ENCODE results near the gene POLR1E.
"Not testable (repeated sequence)": the region's sequence is repeated elsewhere in the genome, so short reads cannot be mapped to it uniquely, and the experiment has no call there.

POLR1E gene

DNA sequence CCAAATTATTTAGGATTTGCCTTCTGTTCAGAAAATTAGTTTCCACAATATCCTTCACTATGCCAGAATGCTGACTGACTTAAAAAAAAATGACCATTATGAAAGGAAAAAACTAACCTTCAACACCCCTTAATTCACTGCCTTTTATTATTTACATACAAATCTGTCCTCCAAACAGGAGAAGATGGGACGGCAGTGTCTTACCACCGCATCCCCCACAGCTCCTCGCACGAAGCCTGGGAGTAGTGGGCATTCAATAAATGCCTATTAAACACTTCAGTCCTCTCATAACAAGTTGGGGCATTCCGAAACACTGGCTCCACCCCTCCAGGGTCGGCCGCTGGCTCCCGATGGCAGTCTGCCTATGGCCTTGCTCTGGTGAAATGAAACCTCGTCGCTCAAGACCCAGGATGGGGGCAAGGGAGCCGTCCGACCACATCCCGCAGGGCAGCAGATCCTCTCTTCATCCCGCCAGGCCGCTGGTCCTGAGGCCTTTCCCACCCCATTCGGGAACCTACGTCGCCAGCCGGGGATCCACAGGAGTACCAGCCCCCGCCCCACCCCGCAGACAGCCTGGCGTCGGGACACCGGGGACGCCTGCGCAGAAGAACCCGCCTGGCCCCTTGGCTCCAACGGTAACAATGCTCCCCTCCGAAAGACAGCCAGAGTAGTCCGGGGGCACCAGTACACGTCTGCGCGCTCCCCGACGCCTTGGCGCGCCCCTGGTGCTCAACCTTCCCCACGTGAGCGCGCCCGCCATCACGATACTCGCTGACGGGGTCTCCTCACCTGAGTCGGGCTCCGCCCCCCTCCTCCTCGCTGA lies 21.1 kb upstream of the POLR1E start:
- Histone ChIP-seq H3K9me3 (ENCODE audit: control insufficient read depth in 2 of 2, low read length in 2 of 2) (no peaks in the 10 kb centered on the region), H3K36me3 (ENCODE audit: control insufficient read depth in 2 of 2, insufficient read depth in 2 of 2, low read length in 2 of 2) (no peaks in the 10 kb centered on the region), H3K9ac (ENCODE audit: low read length in 2 of 2) (peak overlapping the region; percentile 97 to 99), H3K27me3 (ENCODE audit: control insufficient read depth in 1 of 2, insufficient read depth in 2 of 2, low read length in 2 of 2) (no peaks in the 10 kb centered on the region), H3K4me1 (ENCODE audit: control insufficient read depth, insufficient read depth, low read length) (peaks cover 26% of the 10 kb centered on the region), H3K27ac (ENCODE audit: low read length) (peak overlapping the region; percentile 96), H3K4me3 (ENCODE audit: low read length in 2 of 2) (peak overlapping the region; percentile 95 to 99)

- peak within 1 kb of the TSS; percentile 97 to 99 for H3K9ac ChIP-seq (ENCODE audit: low read length in 2 of 2)
- peak within 1 kb of the TSS; percentile 95 to 99 for H3K4me3 ChIP-seq (ENCODE audit: low read length in 2 of 2)
- H3K36me3 ChIP-seq (ENCODE audit: control insufficient read depth in 2 of 2, insufficient read depth in 2 of 2, low read length in 2 of 2), result no peaks in the 10 kb centered on the region
- H3K27ac ChIP-seq (ENCODE audit: low read length), result peak within 1 kb of the TSS; percentile 96
- H3K4me1 ChIP-seq (ENCODE audit: control insufficient read depth, insufficient read depth, low read length), result peaks cover 26% of the 10 kb centered on the region
- no peaks in the 10 kb centered on the region for H3K9me3 ChIP-seq (ENCODE audit: control insufficient read depth in 2 of 2, low read length in 2 of 2)
- H3K27me3 ChIP-seq (ENCODE audit: control insufficient read depth in 1 of 2, insufficient read depth in 2 of 2, low read length in 2 of 2), result no peaks in the 10 kb centered on the region
These were observed 20.3 kb upstream of the POLR1E start, which contains the start of gene ZBTB5 for GRCh38 chr9:37465249-37466036. Gene ZBTB5 (minus strand): TSS chr9:37465450. CDS start chr9:37442551, 22,899 bp downstream.

GRCh38 chr9:37466037-37466709 lies 19.6 kb upstream of the POLR1E start:
- Histone ChIP-seq H3K9ac (ENCODE audit: low read length in 2 of 2) (peak overlapping the region; percentile 70 to 80), H3K36me3 (ENCODE audit: control insufficient read depth in 2 of 2, insufficient read depth in 2 of 2, low read length in 2 of 2) (no peaks in the 10 kb centered on the region), H3K4me1 (ENCODE audit: control insufficient read depth, insufficient read depth, low read length) (peaks cover 26% of the 10 kb centered on the region), H3K9me3 (ENCODE audit: control insufficient read depth in 2 of 2, low read length in 2 of 2) (no peaks in the 10 kb centered on the region), H3K27ac (ENCODE audit: low read length) (peak overlapping the region; percentile 96), H3K4me3 (ENCODE audit: low read length in 2 of 2) (peak overlapping the region; percentile 80 to 86), H3K27me3 (ENCODE audit: control insufficient read depth in 1 of 2, insufficient read depth in 2 of 2, low read length in 2 of 2) (no peaks in the 10 kb centered on the region)

DNA sequence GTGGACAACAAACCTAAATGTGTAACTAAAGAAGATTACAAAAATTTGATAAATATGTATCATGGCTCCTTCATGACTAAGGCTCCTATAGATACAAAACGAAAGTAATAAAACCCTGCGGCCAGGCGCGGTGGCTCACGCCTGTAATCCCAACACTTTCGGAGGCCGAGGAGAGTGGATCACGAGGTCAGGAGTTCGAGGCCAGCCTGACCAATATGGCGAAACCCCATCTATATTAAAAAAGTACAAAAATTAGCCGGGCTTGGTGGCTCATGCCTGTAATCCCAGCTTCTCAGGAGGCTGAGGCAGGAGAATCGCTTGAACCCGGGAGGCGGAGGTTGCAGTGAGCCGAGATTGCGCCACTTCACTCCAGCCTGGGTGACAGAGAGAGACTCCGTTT lies 18.2 kb upstream of the POLR1E start:
- not testable (repeated sequence) for H3K4me3 ChIP-seq (ENCODE audit: low read length in 2 of 2); H3K36me3 ChIP-seq (ENCODE audit: control insufficient read depth in 2 of 2, insufficient read depth in 2 of 2, low read length in 2 of 2); H3K27me3 ChIP-seq (ENCODE audit: control insufficient read depth in 1 of 2, insufficient read depth in 2 of 2, low read length in 2 of 2); H3K9ac ChIP-seq (ENCODE audit: low read length in 2 of 2); H3K27ac ChIP-seq (ENCODE audit: low read length); H3K9me3 ChIP-seq (ENCODE audit: control insufficient read depth in 2 of 2, low read length in 2 of 2)
- H3K4me1 ChIP-seq (ENCODE audit: control insufficient read depth, insufficient read depth, low read length), result peaks cover 24% of the 10 kb centered on the region

DNA sequence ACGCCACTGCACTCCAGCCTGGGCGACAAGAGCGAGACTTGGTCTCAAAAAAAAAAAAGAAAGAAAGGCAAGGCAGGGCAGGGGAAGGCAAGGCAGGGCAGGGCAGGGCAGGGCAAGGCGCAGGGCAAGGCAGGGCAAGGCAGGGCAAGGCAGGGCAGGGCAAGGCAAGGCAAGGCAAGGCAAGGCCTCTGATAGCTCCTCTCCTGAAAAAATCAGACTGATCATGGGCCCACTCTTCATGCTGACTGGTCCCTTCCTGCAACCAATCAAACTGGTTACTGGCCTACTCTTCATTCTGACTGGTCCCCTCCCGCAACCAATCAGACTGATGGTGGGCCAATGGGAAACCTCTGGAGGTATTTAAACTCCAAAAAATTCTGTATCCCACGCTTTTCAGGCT lies 17.1 kb upstream of the POLR1E start:
- no peaks in the 10 kb centered on the region for H3K27me3 ChIP-seq (ENCODE audit: control insufficient read depth in 1 of 2, insufficient read depth in 2 of 2, low read length in 2 of 2)
- H3K4me3 ChIP-seq (ENCODE audit: low read length in 2 of 2), result no peak overlapping the region
- no peaks in the 10 kb centered on the region for H3K36me3 ChIP-seq (ENCODE audit: control insufficient read depth in 2 of 2, insufficient read depth in 2 of 2, low read length in 2 of 2)
- no peak overlapping the region for H3K27ac ChIP-seq (ENCODE audit: low read length)
- no peak overlapping the region for H3K9ac ChIP-seq (ENCODE audit: low read length in 2 of 2)
- no peaks in the 10 kb centered on the region for H3K9me3 ChIP-seq (ENCODE audit: control insufficient read depth in 2 of 2, low read length in 2 of 2)
- H3K4me1 ChIP-seq (ENCODE audit: control insufficient read depth, insufficient read depth, low read length), result peaks cover 16% of the 10 kb centered on the region

DNA sequence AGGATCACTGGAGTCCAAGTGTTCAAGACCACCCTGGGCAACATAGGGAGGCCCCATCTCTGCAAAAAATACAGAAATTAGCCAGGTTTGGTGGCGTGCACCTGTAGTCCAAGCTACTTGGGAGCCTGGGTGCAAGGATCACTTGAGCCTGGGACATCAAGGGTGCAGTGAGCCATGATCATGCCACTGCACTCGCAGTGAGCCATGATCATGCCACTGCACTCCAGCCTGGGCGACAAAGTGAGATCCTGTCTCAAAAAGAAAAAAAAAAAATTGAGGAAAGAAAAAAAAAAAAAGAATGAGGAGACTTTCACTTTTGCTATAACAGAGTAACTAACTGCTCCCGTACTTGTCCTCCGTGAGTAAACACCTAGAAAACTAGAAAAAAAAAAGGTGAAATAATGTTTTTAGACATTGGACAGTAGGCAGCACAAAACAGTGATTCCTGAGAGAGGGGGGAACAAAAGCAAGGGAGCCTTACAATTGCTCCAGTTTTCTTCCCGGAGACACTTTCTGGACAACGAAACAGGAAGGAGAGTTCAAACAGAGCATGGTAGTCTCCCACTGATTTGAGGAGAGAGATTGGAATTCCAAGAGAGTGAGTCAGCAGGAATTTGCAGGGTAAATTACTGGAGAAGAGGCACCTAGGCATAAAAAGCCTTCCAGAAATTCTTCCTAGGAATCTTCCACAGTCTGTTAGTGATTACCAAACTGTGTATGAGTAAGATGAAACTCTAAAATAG lies 13.6 kb upstream of the POLR1E start:
- Histone ChIP-seq H3K36me3 (ENCODE audit: control insufficient read depth in 2 of 2, insufficient read depth in 2 of 2, low read length in 2 of 2) (no peaks in the 10 kb centered on the region), H3K27me3 (ENCODE audit: control insufficient read depth in 1 of 2, insufficient read depth in 2 of 2, low read length in 2 of 2) (no peaks in the 10 kb centered on the region), H3K4me3 (ENCODE audit: low read length in 2 of 2) (peak overlapping the region; percentile 50 to 64), H3K27ac (ENCODE audit: low read length) (peak overlapping the region; percentile 26), H3K9ac (ENCODE audit: low read length in 2 of 2) (peak overlapping the region; percentile 43 to 57), H3K4me1 (ENCODE audit: control insufficient read depth, insufficient read depth, low read length) (no peaks in the 10 kb centered on the region), H3K9me3 (ENCODE audit: control insufficient read depth in 2 of 2, low read length in 2 of 2) (peaks cover 0 to 3% of the 10 kb centered on the region in 2 donors)

GRCh38 chr9:37473982-37474381 lies 11.8 kb upstream of the POLR1E start:
- H3K9me3 ChIP-seq (ENCODE audit: control insufficient read depth in 2 of 2, low read length in 2 of 2); H3K36me3 ChIP-seq (ENCODE audit: control insufficient read depth in 2 of 2, insufficient read depth in 2 of 2, low read length in 2 of 2); H3K4me1 ChIP-seq (ENCODE audit: control insufficient read depth, insufficient read depth, low read length); H3K9ac ChIP-seq (ENCODE audit: low read length in 2 of 2); H3K27ac ChIP-seq (ENCODE audit: low read length); H3K4me3 ChIP-seq (ENCODE audit: low read length in 2 of 2); H3K27me3 ChIP-seq (ENCODE audit: control insufficient read depth in 1 of 2, insufficient read depth in 2 of 2, low read length in 2 of 2): not testable (repeated sequence)

DNA sequence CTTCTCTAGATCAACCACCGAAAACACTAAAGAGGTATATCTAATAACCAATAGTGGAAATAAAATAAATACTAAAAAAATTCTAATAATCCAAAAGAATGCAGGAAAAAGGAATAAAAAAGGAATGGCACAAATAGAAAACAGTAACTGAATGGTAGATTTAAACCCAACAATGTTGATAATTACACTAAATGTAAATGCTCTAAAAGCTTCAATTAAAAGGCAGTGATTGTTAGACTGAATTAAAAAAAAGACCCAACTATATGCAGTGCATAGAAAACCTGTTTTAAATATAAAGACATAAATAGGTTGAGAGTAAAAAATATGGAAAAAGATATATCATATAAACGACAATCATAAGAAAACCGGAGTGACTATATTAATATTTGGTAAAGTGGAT lies 11.3 kb upstream of the POLR1E start:
- Histone ChIP-seq H3K36me3 (ENCODE audit: control insufficient read depth in 2 of 2, insufficient read depth in 2 of 2, low read length in 2 of 2) (no peaks in the 10 kb centered on the region), H3K9ac (ENCODE audit: low read length in 2 of 2) (no peak overlapping the region), H3K27me3 (ENCODE audit: control insufficient read depth in 1 of 2, insufficient read depth in 2 of 2, low read length in 2 of 2) (no peaks in the 10 kb centered on the region), H3K27ac (ENCODE audit: low read length) (no peak overlapping the region), H3K4me1 (ENCODE audit: control insufficient read depth, insufficient read depth, low read length) (no peaks in the 10 kb centered on the region), H3K4me3 (ENCODE audit: low read length in 2 of 2) (no peak overlapping the region), H3K9me3 (ENCODE audit: control insufficient read depth in 2 of 2, low read length in 2 of 2) (peaks cover 0 to 3% of the 10 kb centered on the region in 2 donors)

GRCh38 chr9:37476930-37477329 lies 8.8 kb upstream of the POLR1E start:
- Histone ChIP-seq H3K9me3 (ENCODE audit: control insufficient read depth in 2 of 2, low read length in 2 of 2) (peaks cover 0 to 3% of the 10 kb centered on the region in 2 donors), H3K36me3 (ENCODE audit: control insufficient read depth in 2 of 2, insufficient read depth in 2 of 2, low read length in 2 of 2) (no peaks in the 10 kb centered on the region), H3K27me3 (ENCODE audit: control insufficient read depth in 1 of 2, insufficient read depth in 2 of 2, low read length in 2 of 2) (no peaks in the 10 kb centered on the region), H3K9ac (ENCODE audit: low read length in 2 of 2) (no peak overlapping the region), H3K4me3 (ENCODE audit: low read length in 2 of 2) (no peak overlapping the region), H3K4me1 (ENCODE audit: control insufficient read depth, insufficient read depth, low read length) (no peaks in the 10 kb centered on the region), H3K27ac (ENCODE audit: low read length) (no peak overlapping the region)

DNA sequence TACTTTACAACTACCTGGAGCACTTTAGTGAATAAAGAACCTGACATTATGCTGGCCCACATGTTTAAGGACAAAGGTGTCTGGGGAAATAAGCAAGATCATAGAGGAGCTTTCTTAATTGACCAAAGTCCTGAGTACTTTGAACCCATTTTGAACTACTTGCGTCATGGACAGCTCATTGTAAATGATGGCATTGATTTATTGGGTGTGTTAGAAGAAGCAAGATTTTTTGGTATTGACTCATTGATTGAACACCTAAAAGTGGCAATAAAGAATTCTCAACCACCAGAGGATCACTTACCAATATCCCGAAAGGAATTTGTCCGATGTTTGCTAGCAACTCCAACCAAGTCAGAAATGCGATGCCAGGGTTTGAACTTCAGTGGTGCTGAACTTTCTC lies 8.3 kb upstream of the POLR1E start:
- not testable (repeated sequence) for H3K27ac ChIP-seq (ENCODE audit: low read length); H3K27me3 ChIP-seq (ENCODE audit: control insufficient read depth in 1 of 2, insufficient read depth in 2 of 2, low read length in 2 of 2)

More for the DNA sequence above, 8.3 kb upstream of the POLR1E start:
- H3K36me3 ChIP-seq (ENCODE audit: control insufficient read depth in 2 of 2, insufficient read depth in 2 of 2, low read length in 2 of 2); H3K9ac ChIP-seq (ENCODE audit: low read length in 2 of 2); H3K9me3 ChIP-seq (ENCODE audit: control insufficient read depth in 2 of 2, low read length in 2 of 2); H3K4me1 ChIP-seq (ENCODE audit: control insufficient read depth, insufficient read depth, low read length); H3K4me3 ChIP-seq (ENCODE audit: low read length in 2 of 2): not testable (repeated sequence)
